HL-60/S4 (cell line): ENCODE data around the gene FAM156B.
"Not testable (repeated sequence)": the region's sequence is repeated elsewhere in the genome, so short reads cannot be mapped to it uniquely, and the experiment has no call there.

ENCODE experiments used
- in situ Hi-C: fragments of 300-500 bp; cut with MboI; formaldehyde crosslinking; loops from 2 replicates; pipeline ENCODE4 v1.14.3; 2022; ENCODE audit warnings: low sequenced_read_pairs

Gene FAM156B, protein sequence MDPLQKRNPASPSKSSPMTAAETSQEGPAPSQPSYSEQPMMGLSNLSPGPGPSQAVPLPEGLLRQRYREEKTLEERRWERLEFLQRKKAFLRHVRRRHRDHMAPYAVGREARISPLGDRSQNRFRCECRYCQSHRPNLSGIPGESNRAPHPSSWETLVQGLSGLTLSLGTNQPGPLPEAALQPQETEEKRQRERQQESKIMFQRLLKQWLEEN

DNA sequence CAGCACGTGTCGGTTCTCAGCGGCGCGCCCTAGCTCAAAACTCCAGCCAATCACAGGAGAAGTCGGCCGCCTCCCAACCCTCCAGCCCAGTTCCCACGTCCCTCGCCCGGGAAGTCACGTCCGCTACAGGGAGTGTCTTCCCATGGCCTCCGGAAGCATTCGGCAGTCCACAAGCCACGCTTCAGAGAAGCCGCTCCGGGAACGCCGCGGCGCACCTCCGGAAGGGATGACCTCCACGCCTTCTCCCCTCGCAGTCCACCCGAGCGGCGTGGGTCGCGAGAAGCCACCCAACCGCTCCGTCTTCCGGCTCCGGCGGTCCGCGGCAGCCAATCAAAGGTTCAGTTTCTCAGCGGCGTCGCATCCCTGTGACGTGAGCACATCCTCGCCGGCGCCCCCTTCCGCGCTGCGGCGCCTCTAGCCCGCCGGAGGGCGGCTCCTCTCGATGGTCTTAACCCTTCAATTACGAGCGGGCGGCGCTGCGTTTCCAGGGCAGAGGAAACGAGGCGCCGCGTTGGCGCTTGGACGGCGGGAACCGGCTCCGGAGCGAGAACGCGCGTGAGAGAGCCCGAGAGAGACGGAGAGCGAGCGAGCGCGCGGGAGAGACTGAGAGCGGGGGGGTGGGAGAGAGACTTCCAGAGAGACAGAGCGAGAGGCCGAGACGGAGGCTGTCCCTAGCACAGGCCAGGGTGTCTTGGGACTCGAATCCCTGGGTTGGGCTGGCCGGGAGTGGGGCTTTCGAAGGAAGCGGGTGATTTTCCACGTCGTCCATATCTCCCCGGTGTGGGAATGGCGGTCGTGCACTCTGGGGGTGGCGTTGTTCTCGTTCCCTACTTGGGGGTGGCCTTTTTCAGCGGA is at the start of gene FAM156B:
TSS of gene FAM156B (plus strand) at position 476 of the 855 bp plus-strand sequence. CDS start 9,896 bp downstream, outside the sequence.
- in situ Hi-C loops = not testable (repeated sequence)

DNA sequence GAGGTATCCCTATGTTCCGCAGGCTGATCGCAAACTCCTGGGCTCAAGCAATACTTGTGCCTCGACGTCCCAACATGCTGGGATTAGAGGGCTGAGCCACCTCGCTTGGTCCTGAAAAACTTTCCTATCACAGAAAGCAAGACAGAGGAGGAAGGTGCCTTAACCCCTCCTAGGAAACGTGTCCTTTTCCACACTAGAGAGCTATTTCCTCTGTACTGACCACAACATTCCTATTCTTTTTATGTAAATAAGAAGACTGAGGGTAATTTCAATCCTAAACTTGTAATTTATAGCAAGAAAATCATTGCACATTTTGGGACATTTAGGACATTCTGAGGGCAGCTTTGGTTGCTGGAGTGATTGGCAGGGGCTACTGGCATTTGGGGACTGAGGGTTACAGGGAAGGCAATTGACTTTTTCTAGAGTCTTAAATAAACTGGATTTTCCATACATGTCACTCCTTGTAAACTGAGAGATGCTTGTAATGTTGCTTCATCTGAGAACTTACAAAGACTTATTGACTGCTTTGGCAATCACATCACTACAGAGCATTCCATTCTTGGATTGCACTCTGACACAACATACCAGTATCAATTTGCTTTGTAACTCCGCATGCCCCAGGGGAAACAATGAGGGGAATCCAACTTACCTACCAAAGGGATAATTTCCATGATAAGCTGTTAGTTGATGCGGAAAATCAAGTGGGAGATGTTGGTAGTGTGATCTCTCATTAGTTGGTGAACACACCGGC is 44.8 kb upstream of the FAM156B start:
- in situ Hi-C loops = no loop called here

DNA sequence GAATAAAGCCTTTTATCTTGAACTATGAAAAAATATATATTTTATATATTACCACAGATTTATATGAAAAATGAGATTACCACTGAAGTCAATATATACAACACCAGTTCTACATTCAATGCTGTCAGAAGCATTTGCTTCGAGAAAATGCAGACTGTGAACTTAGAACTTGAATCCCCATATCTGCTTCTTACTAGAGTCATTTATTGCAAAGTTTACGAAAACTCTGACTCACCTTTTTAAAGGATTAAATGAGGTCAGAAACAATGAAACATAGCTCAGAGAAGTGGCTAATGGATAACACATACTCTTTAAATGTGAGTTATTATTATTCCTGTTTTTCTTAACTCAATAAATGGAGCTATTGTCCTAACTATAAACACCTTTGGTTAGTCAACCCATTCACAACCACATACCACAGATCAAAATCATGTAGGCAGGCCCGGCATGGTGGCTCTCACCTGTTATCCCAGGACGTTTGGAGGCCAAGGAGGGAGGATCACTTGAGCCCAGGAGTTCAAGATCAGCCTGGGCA is 40.1 kb upstream of the FAM156B start:
- in situ Hi-C loops = not testable (repeated sequence)

DNA sequence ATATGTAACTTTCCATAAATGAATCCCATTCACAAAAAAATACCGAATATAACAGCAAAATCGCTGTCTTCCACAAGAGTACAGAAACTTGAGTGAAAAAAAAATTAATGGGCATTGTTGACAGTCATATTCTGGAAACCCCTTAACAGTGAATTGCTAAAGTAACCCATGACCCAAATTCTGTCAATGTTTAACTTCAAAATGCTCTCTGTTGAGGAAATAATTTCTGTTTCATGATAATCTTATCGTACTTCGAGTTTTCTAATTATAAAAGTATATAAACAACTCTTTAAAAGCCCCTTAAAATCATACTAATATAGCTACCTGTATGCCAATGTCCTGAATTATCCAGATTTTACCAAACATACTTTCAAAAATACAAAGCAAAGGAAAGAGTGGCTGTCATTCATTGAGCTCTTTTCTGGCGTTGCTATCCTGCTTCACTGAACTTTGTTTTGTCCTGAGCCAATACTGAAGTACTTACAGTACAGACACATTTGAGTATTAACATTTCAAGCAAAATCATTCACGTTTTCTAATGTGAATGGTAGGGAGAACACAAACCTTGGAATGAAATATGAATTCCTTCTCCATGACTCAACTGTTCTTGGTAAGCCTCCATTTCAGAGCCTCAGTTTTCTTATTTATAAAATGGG is 31.7 kb upstream of the FAM156B start:
- in situ Hi-C loops = no loop called here

DNA sequence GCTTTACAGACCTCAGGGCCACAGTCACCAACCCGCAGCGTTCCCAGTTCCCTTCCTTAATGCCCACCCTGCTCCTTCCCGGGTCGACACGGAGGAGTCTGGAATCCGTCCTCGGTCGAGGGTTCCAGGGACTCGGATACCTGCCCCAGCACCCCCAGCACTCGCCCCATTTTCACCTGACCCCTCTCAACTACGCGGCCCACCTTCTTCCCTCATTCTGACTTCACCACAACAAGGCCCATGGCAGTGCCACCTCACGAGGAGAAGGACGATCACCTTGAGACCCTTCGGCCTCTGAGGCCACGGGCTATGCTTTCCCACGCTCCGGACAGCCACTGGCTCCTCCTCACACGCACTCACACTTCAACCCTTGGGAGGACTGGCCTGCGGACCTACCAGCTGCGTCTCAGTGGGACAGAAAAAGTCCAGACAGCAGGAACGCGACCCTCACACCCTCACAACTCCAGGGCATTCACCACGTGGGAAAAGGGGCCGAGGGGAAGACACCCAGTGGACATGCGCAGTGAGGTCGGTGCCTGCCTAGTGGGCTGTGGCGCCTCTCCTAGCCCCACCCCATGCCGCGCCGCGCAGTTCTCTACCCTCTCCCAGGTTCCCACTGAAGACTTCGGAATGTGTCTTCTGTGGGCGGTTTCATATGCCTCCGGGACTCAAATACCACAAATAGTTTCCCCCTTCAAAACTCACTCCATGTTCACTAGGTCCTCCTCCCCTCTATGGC is 29.4 kb upstream of the FAM156B start, which contains the start of gene XAGE3:
TSS of gene XAGE3 (minus strand) at position 474 of the 739 bp plus-strand sequence. CDS start 950 bp downstream, outside the sequence.
- in situ Hi-C loops = no loop called here

DNA sequence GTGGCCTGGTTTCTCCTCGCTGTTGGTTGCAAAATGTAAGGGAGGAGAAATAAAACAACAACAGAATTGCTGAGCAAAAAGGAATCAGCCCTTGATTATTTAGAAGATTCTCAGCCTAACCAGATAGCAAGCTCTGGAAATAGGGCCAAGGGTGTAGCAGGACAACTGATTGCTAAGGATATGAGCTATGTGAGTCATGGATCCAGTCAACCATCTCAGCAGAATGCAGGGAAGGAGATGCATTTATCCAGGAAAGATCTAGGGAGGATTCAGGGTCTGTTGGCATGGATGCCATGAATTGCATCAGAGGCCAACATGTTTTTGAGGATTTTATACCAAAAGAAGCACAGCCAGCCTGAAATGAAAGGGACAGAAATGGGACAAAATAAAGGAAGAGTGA is 27.1 kb upstream of the FAM156B start:
- in situ Hi-C loops = no loop called here

DNA sequence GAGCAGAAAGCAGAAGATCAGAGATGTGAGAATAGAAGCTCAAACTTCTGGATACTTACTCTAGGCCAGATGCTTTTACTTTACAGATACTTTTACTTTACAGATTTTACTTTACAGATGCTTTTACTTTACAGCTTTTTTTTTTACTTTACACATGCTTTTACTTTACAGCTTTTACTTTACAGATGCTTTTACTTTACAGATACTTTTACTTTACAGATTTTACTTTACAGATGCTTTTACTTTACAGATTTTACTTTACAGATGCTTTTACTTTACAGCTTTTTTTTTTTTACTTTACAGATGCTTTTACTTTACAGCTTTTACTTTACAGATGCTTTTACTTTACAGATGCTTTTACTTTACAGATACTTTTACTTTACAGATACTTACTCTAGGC is 23.3 kb upstream of the FAM156B start:
- in situ Hi-C loops = not testable (repeated sequence)

DNA sequence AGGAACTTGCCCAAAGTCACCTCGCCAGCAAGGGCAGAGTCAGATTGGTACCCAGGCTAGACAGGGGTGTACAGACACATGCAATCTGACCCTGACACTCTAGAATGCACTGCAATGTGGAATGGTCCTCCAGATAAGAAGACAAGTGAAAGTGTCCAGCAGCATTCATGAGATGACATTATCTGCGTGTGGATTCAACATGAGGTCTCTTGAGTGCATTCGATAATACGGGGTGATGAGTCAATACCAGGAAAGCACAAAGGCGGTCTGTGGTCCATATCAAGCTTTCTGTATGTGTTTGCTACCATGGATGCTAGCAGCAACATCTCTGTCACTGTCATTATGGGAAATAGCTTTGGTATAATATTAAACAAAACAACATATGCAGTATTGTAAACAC is 22.5 kb upstream of the FAM156B start:
- in situ Hi-C loops = no loop called here

DNA sequence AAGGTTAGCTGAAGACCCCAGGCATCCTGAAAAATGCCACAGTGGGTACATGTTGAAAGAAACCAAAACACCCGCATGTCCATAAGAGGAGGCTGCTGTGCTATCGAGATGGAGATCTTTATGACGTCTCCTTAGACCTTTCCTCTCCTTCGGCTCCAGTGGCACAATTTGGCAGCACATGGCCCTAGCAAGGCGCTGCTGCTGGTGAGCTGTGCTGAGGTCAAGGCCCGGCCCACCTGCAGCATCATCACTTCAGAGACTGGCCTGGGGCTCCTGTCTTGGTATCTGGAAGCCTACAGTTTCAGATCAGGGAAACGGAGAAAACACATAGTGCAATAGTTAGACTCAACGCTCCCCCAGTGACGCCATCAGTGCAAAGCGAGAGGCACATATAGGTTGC is 21.7 kb upstream of the FAM156B start:
- in situ Hi-C loops = not testable (repeated sequence)

DNA sequence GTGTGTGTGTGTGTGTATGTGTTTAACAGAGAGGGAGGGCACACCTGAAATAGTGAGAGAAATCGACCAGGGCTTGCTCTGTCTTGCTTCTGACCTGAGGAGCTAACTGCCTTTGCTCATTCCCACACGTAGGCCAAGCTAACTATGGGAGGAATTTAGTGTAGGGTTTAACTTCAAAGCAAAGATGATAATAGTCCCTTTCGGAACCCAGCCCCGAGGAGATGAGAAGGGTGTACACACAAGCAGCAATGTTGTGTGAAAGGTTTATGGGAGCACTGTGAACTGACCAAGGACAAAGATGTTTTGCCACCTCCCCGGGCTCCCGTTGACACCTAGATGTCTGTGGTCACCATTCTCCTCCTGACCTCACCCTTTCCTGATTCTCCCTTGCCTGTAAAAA is 20.7 kb upstream of the FAM156B start:
- in situ Hi-C loops = not testable (repeated sequence)

DNA sequence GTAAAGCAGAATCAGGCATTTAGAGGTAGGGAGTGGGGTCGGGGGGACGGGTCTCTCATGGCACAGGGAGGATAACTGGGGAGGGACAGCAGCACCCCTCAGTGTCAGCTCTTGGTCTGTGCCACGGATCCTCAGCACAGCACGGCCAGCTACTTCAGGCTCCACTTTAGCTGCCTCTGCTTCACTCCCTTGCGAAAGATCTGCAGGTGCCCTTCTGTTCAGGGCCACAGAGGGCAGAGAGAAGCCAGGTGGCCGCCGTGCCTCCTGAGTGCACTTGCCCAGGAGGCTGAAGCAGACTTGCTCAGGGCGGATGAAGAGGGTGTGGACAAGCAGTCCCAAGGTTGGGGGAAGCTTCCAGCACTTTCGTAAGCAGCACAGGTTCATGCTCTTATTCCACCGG is 9.7 kb upstream of the FAM156B start:
- in situ Hi-C loops = not testable (repeated sequence)

DNA sequence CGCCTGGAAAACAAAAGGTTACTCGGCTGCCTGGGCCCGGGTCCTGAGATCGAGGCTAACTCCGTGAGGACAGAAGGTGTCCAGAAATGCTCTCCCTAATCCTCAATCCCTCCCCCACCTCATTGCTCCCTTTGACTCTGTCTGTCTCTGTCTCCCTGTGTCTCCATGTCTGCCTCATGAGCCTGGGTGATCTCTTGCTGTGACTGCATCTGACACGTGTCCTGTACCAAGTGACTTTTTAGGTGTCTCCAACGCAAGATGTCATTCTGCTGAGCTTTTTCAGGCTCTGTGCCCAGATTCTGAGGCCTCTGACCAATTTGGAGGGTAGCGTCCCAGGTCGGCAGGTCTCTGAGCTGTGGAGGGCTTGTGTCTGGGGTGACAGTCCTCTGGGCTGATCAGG is 9.0 kb upstream of the FAM156B start:
- in situ Hi-C loops = not testable (repeated sequence)

DNA sequence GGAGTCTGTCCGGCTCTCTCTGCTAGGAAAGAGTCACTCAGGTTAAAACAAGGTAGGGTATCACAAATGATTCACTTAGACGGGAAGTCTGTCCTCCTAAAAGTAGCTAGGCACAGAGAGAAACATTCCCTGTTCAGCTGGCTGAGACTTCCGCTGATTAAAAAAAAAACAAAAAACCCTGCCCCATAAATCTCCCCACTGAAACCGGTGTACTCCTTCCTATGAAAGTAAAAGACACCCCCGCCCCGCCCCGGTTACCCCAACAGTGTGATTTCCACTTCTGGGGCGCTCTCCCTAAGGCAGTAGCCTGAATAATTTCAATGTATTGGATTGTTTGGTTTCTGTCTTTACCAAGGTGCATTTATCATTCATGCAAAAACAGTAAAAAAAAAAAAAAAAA is 692 bp upstream of the FAM156B start:
- in situ Hi-C loops = not testable (repeated sequence)

DNA sequence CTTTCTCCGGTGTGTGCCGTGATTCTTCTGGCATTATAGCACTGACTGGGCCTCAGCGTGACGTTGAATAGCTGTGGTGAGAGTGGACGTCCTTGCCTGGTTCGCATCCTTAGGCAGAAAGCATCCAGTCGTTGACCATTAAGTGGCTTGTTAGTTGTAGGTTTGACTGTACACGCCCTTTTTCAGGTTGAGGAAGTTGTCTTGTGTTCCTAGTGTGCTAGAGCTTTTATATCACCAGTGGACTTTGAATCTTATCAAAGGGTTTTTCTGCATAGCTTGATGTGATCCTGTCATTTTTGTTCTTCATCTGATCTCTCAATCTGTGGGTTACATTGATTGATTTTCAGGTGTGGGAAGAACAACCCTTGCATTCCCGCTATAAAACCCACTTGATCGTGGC is 8.4 kb downstream of the FAM156B start:
- in situ Hi-C loops = not testable (repeated sequence)

DNA sequence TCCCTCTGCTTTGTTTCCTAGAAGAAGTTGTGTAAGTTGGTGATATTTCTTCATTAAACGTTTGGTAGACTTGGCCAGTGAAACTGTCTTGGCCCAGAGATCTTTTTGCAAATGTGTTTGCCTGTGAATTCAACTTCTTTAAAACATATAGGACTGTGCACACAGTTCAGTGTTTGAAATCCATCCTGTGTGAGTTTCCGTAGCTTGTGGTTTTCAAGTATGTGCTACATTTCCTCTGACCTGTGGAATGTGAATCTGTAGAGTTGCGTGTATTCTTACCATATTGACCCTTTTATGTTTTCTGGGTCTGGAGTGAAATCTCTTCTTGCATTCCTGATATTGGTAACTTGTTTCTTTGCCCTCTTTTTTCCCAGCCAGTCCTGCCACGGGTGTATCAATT is 8.9 kb downstream of the FAM156B start:
- in situ Hi-C loops = not testable (repeated sequence)

DNA sequence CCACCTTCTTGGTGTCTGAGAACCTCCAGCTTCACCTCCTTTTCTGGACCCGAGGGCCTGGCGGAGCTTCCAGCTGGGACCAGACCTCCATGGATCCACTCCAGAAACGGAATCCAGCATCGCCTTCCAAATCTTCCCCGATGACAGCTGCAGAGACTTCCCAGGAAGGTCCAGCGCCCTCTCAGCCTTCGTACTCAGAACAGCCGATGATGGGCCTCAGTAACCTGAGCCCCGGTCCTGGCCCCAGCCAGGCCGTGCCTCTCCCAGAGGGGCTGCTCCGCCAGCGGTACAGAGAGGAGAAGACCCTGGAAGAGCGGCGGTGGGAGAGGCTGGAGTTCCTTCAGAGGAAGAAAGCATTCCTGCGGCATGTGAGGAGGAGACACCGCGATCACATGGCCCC is 10.0 kb downstream of the FAM156B start:
- in situ Hi-C loops = not testable (repeated sequence)

DNA sequence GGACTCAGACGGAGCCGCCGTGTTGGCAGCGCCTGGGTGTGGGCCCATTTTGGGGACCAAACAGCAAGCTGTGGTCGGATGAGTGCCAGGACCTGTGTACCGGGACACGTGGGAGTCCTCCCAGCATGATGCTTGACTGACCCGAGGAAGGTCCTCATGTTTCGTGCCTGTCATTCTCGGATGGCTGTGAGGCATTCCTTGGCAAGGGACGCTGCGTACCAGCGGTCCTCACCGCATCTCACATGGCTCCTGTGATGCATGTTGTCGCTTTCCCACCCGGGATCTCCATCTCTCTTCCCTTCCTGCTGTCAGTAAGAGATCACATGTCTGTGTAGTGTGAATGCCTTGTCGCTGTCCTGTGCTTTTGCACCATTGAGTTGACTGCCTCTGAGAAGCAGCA is 10.8 kb downstream of the FAM156B start:
- in situ Hi-C loops = not testable (repeated sequence)

DNA sequence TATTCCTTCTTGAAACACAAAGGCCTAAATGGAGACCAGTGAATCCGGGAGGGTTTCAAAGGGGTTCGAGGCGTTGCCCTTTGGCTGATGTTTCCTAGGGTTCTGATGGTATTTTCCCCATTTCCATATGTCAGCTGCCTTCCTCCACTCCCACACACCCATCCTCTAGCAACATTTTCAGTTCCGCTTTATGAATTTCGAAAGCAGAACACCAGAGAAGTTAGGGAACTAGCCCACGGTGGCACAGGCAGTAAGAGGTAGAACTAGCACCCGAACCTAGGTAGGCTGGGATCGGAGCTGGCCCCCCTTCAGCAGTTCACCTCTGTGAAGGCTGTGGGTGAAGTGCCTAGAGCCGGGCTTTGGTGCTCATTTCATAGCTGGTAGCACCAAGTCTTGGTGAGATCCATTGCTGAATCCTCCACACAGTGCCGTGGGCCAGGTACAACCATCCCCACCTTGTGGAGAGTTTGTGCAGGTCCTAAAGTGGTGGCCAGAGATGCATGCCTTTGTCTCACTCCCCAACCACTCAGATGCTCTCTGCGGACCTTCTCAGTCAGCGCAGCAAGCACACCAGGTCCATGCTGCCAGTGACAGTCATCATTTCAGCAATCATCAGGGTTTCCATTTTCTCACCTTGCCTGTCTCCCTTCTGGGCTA is 12.3 kb downstream of the FAM156B start:
- in situ Hi-C loops = not testable (repeated sequence)

DNA sequence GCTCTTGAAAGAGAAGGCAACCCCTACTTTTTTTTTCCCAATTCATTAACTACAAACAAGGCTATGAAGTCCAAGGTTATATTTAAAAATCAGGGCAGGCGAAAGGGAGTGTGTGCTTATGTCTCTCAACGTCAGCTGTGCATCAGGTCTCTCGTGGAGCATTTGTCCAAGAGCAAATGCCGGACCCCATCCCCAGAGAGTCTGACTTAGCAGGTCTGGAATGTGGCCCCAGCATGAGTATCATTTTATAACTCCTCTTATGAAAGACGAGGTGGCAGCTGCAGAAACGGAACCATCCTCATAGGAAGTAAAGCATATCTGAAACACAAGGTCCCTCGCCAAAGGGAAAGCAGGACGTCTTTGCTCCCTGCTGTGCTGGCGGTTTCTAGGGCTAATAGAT is 16.6 kb downstream of the FAM156B start:
- in situ Hi-C loops = not testable (repeated sequence)
